T-helper 1 cell treated with Interleukin-12 subunit alpha and Interleukin-12 subunit beta and Interleukin-4 antibody, amounts not matched to agents 30 μg/mL and 1 μg/mL, for 36 hours (primary cell): Measurements from ENCODE around the gene NAALAD2.
"Not testable (repeated sequence)": the region's sequence is repeated elsewhere in the genome, so short reads cannot be mapped to it uniquely, and the experiment has no call there.

Experiments used
- H3K27ac Mint-ChIP-seq: one replicate; pipeline ENCODE4 v1.8.0; 2021; ENCODE audit warnings: mild to moderate bottlenecking, mixed read lengths
- H3K27me3 Mint-ChIP-seq: one replicate; pipeline ENCODE4 v1.8.0; 2021; ENCODE audit warnings: low read depth, mixed read lengths
- H3K36me3 Mint-ChIP-seq: one replicate; pipeline ENCODE4 v1.8.0; 2021; ENCODE audit warnings: low read depth, mixed read lengths
- H3K4me1 Mint-ChIP-seq: one replicate; pipeline ENCODE4 v1.8.0; 2021; ENCODE audit warnings: low read depth, mixed read lengths
- H3K4me3 Mint-ChIP-seq: one replicate; pipeline ENCODE4 v1.8.0; 2021; ENCODE audit warnings: mild to moderate bottlenecking, moderate library complexity, mixed read lengths
- H3K9me3 Mint-ChIP-seq: one replicate; pipeline ENCODE4 v1.8.0; 2021; ENCODE audit warnings: mixed read lengths

NAALAD2 gene

DNA sequence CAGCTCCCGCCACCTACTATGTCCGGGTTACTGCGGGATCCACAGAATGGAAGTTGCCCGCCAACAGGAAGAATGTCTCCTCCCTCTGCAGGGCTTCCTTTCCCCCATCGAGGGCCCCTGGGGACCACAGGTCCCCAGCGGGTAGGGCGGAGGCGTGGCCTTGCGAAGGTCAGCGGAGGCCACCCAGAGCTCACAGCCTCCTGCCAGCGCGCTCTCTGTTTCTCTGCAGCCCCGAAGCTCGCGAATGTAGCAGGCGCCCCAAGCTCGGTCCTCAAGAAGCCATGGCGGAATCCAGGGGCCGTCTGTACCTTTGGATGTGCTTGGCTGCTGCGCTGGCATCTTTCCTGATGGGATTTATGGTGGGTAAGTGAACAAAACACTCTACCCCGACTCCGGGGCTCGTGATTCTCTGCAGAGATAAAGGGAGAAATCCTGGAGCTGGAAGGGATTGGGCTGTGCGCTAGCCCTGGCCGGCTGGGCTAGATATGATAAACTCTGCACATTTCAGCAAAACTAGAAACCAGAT, at the start of gene NAALAD2:
Gene NAALAD2, plus strand, starts transcription at position 186 of the 526 bp plus-strand sequence. Its CDS starts 96 bp downstream, at position 282.
- Mint-ChIP-seq H3K27ac (no peak within 1 kb of the TSS), H3K36me3 (no peaks in the 10 kb centered on the region), H3K9me3 (no peaks in the 10 kb centered on the region), H3K4me3 (peak within 1 kb of the TSS; percentile 65), H3K27me3 (peaks cover 39% of the 10 kb centered on the region), H3K4me1 (peaks cover 7% of the 10 kb centered on the region)

GRCh38 chr11:90085650-90086049, 48.8 kb upstream of the NAALAD2 start, which contains the start of gene UBTFL1:
TSS of gene UBTFL1 (plus strand) at chr11:90085950. CDS start at chr11:90085950, 0 bp downstream.
- not testable (repeated sequence) for H3K27ac Mint-ChIP-seq, H3K36me3 Mint-ChIP-seq, H3K4me1 Mint-ChIP-seq, H3K9me3 Mint-ChIP-seq, H3K4me3 Mint-ChIP-seq, H3K27me3 Mint-ChIP-seq

GRCh38 chr11:90088731-90089130, 45.7 kb upstream of the NAALAD2 start:
- not testable (repeated sequence) for H3K4me1 Mint-ChIP-seq, H3K4me3 Mint-ChIP-seq, H3K27ac Mint-ChIP-seq, H3K36me3 Mint-ChIP-seq, H3K27me3 Mint-ChIP-seq, H3K9me3 Mint-ChIP-seq

- not testable (repeated sequence) for H3K4me1 Mint-ChIP-seq, H3K27me3 Mint-ChIP-seq, H3K9me3 Mint-ChIP-seq, H3K4me3 Mint-ChIP-seq, H3K36me3 Mint-ChIP-seq, H3K27ac Mint-ChIP-seq
These were observed 39.1 kb upstream of the NAALAD2 start for GRCh38 chr11:90095230-90095924.

GRCh38 chr11:90098261-90098660, 36.2 kb upstream of the NAALAD2 start:
- H3K4me3 Mint-ChIP-seq, H3K27me3 Mint-ChIP-seq, H3K4me1 Mint-ChIP-seq, H3K36me3 Mint-ChIP-seq, H3K9me3 Mint-ChIP-seq, H3K27ac Mint-ChIP-seq: not testable (repeated sequence)

DNA sequence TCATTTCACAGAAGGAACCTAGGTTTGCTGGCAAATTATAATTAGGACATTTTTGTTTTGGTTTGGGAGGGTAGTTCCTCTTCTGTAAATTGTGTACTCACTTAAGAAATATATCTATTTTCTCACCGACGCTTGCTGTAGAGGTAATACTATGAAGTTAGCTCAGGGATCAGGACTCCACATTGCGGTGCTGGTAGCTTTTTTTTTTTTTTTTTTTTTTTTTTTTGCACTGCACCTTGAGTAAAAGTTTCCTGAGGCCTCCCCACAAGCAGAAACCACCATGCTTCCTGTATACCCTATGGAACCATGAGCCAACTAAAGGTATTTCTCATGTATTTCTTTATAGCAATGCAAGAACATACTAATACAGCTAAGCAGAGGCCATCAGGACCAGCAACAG, 34.0 kb upstream of the NAALAD2 start:
- no peak overlapping the region for H3K4me3 Mint-ChIP-seq
- H3K27me3 Mint-ChIP-seq, result no peaks in the 10 kb centered on the region
- no peak overlapping the region for H3K27ac Mint-ChIP-seq

DNA sequence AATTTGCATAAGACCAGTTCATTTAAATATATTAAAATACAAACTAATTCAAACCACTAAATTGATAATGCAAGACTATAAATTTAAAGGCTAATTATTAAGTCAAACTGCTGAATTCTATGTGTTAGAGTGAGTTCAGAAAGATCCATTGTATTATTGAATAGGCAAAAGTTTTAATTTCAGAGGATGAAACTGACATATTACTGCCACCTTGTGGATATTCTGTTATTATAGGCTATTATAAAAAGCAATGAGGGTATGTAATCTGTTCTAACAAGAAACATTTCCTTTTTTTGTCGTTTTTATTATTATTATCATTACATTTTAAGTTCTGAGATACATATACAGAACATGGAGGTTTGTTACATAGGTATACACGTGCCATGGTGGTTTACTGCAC, 20.9 kb upstream of the NAALAD2 start:
- Mint-ChIP-seq H3K27ac (no peak overlapping the region), H3K36me3 (no peaks in the 10 kb centered on the region)

More for the DNA sequence above, 34.0 kb upstream of the NAALAD2 start:
- Mint-ChIP-seq H3K4me1 (peaks cover 4% of the 10 kb centered on the region), H3K36me3 (no peaks in the 10 kb centered on the region), H3K9me3 (no peaks in the 10 kb centered on the region)

DNA sequence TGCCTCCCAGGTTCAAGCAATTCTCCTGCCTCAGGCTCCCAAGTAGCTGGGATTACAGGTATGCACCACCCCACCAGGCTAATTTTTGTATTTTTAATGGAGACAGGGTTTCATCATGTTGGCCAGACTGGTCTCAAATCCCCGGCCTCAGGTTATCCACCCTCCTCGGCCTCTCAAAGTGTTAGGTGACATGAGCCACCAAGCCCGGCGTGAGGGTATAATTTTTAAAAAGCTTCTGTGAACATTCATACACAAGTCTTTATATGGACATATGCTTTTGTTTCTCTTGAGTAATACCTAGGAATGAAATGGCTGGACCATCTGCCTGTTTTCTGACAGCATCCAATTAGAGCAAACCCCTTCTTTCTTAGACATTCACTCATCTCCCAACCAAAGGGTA, 14.3 kb upstream of the NAALAD2 start:
- Mint-ChIP-seq H3K4me1 (no peaks in the 10 kb centered on the region), H3K36me3 (no peaks in the 10 kb centered on the region), H3K27me3 (no peaks in the 10 kb centered on the region), H3K27ac (no peak overlapping the region), H3K4me3 (no peak overlapping the region), H3K9me3 (no peaks in the 10 kb centered on the region)

More for the DNA sequence above, 20.9 kb upstream of the NAALAD2 start:
- H3K9me3 Mint-ChIP-seq, result no peaks in the 10 kb centered on the region
- H3K4me1 Mint-ChIP-seq, result no peaks in the 10 kb centered on the region
- H3K4me3 Mint-ChIP-seq, result no peak overlapping the region
- H3K27me3 Mint-ChIP-seq, result peaks cover 10% of the 10 kb centered on the region

GRCh38 chr11:90124371-90124770, 10.1 kb upstream of the NAALAD2 start:
- no peak overlapping the region for H3K27ac Mint-ChIP-seq
- H3K9me3 Mint-ChIP-seq, result no peaks in the 10 kb centered on the region
- no peaks in the 10 kb centered on the region for H3K36me3 Mint-ChIP-seq
- no peaks in the 10 kb centered on the region for H3K27me3 Mint-ChIP-seq
- no peak overlapping the region for H3K4me3 Mint-ChIP-seq
- no peaks in the 10 kb centered on the region for H3K4me1 Mint-ChIP-seq

- H3K9me3 Mint-ChIP-seq, result no peaks in the 10 kb centered on the region
- H3K27me3 Mint-ChIP-seq, result no peaks in the 10 kb centered on the region
- no peak overlapping the region for H3K27ac Mint-ChIP-seq
- no peaks in the 10 kb centered on the region for H3K4me1 Mint-ChIP-seq
- no peaks in the 10 kb centered on the region for H3K36me3 Mint-ChIP-seq
- H3K4me3 Mint-ChIP-seq, result no peak overlapping the region
These were observed 9.5 kb upstream of the NAALAD2 start for GRCh38 chr11:90124946-90125345.

GRCh38 chr11:90133560-90134477, 644 bp upstream of the NAALAD2 start:
- Mint-ChIP-seq H3K27me3 (peaks cover 36% of the 10 kb centered on the region), H3K9me3 (no peaks in the 10 kb centered on the region), H3K4me1 (peaks cover 7% of the 10 kb centered on the region), H3K4me3 (peak overlapping the region; percentile 65), H3K36me3 (no peaks in the 10 kb centered on the region), H3K27ac (no peak overlapping the region)

- Mint-ChIP-seq H3K27ac (no peak overlapping the region), H3K4me3 (peak overlapping the region; percentile 54), H3K4me1 (peaks cover 7% of the 10 kb centered on the region), H3K27me3 (peaks cover 40% of the 10 kb centered on the region), H3K36me3 (no peaks in the 10 kb centered on the region), H3K9me3 (no peaks in the 10 kb centered on the region)
These were observed 553 bp downstream of the NAALAD2 start for GRCh38 chr11:90135016-90135415.

DNA sequence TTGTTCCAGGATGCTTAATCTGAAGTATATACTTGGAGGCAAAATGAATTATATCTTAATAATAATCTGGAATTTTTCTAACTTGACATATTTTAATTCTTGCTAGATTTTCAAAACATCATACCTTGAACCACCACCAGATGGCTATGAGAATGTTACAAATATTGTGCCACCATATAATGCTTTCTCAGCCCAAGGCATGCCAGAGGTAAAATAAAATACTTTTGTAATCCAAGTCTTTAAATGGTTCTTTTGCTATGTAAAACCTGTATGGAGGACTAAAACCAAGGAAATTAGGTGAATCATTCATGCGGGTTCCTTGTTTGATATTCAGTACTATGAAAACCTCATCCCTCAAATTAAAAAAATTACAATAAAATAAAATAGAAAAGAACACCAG, 14.4 kb downstream of the NAALAD2 start:
- H3K27ac Mint-ChIP-seq, result no peak overlapping the region
- no peak overlapping the region for H3K4me3 Mint-ChIP-seq
- no peaks in the 10 kb centered on the region for H3K9me3 Mint-ChIP-seq
- no peaks in the 10 kb centered on the region for H3K27me3 Mint-ChIP-seq
- no peaks in the 10 kb centered on the region for H3K4me1 Mint-ChIP-seq
- no peaks in the 10 kb centered on the region for H3K36me3 Mint-ChIP-seq

- H3K36me3 Mint-ChIP-seq, H3K4me1 Mint-ChIP-seq, H3K9me3 Mint-ChIP-seq, H3K4me3 Mint-ChIP-seq, H3K27ac Mint-ChIP-seq: not testable (repeated sequence)
- H3K27me3 Mint-ChIP-seq, result peaks cover 10% of the 10 kb centered on the region
These were observed 32.6 kb downstream of the NAALAD2 start for GRCh38 chr11:90166982-90167573.
